DOHH2 (cell line): Measurements from ENCODE around the gene CAMK1G.

Experiments
- CTCF ChIP-seq: fragments of 200-600 bp; sonication (generic); IDR thresholded peaks from one replicate; pipeline ENCODE4 v1.5.1; 2014; ENCODE audit warnings: antibody characterized with exemption, mild to moderate bottlenecking, low read depth, low read length; ENCODE audit not compliant: poor library complexity, severe bottlenecking
- EZH2phosphoT487 ChIP-seq: fragments of 200-600 bp; sonication (generic); IDR thresholded peaks from 2 replicates; pipeline ENCODE4 v1.6.1; 2017; ENCODE audit warnings: borderline replicate concordance, mild to moderate bottlenecking, antibody characterized with exemption, low read length, moderate library complexity, mixed read lengths

GRCh38 chr1:209539576-209539975 is 43.9 kb upstream of the CAMK1G start:
- no peak for TF ChIP-seq CTCF
- no peak for TF ChIP-seq EZH2phosphoT487
